GM06990 (cell line): ENCODE measurements around the gene NCOA1.

Source experiments
- DNase-seq: peaks from one replicate; pipeline ENCODE4 v3.0.0-alpha.2; 2011; ENCODE audit not compliant: insufficient read length; ENCODE audit errors: extremely low read depth
- H3K27me3 ChIP-seq: replicated peaks from 2 replicates; pipeline ENCODE4 v1.6.0; 2011; ENCODE audit warnings: low read length; ENCODE audit not compliant: control insufficient read depth, insufficient read depth
- H3K36me3 ChIP-seq: 2 replicates; pipeline ENCODE4 v1.5.1; 2011; ENCODE audit warnings: low read length; ENCODE audit not compliant: control insufficient read depth, insufficient read depth
- H3K4me3 ChIP-seq: replicated peaks from 2 replicates; pipeline ENCODE4 v1.5.1; 2011; ENCODE audit warnings: low read depth, mild to moderate bottlenecking, control low read depth, low read length
- TF ChIP-seq, protein P1 (sequence below): IDR thresholded peaks from 2 replicates; pipeline ENCODE4 v1.5.1; 2011; ENCODE audit warnings: low read length, control low read depth, mild to moderate bottlenecking, inconsistent platforms; ENCODE audit not compliant: insufficient read depth, poor library complexity, severe bottlenecking

The NCOA1 gene

DNA sequence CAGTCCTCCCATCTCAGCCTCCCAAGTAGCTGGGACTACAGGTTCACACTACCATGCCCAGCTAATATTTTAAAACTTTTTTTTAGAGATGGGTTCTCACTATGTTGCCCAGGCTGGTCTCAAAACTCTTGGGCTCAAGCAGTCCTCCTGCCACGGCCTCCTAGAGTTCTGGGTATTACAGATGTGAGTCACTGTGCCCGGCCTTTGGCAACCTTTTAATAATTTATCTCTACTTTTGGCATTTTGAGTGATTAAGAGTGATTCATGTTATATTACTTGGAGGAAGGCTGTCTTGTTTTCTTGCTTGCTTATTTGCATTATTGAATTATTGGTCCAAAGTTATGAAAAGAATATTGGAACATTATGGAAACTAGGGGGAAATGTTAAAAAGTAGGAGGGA is 24.3 kb downstream of the NCOA1 start:
- no peak overlapping the region for H3K4me3 ChIP-seq
- TF ChIP-seq, protein P1, sequence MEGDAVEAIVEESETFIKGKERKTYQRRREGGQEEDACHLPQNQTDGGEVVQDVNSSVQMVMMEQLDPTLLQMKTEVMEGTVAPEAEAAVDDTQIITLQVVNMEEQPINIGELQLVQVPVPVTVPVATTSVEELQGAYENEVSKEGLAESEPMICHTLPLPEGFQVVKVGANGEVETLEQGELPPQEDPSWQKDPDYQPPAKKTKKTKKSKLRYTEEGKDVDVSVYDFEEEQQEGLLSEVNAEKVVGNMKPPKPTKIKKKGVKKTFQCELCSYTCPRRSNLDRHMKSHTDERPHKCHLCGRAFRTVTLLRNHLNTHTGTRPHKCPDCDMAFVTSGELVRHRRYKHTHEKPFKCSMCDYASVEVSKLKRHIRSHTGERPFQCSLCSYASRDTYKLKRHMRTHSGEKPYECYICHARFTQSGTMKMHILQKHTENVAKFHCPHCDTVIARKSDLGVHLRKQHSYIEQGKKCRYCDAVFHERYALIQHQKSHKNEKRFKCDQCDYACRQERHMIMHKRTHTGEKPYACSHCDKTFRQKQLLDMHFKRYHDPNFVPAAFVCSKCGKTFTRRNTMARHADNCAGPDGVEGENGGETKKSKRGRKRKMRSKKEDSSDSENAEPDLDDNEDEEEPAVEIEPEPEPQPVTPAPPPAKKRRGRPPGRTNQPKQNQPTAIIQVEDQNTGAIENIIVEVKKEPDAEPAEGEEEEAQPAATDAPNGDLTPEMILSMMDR: no peak
- no peaks in the 10 kb centered on the region for H3K27me3 ChIP-seq
- H3K36me3 ChIP-seq: no peaks in the 10 kb centered on the region
- DNase-seq: no peak

DNA sequence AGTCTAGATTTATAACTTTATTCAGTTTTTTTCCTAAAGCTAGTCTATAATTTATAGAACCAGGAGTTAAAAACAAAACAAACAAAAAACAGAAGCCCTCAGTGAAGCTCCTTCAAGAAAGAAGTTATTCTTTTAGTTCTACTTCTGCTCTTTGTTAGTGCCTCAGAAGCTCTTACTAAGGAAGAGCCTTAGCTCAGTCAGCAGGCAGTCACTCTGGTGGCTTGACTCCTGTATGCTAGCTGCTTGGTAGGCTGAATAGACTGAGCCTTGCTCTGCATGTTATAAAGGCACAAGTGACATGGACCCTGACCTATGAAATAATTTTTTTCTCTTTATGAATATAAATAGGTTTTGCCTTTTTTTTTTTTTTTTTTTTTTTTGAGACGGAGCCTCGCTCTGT is 24.8 kb downstream of the NCOA1 start:
- TF ChIP-seq, protein P1: no peak
- Histone ChIP-seq H3K4me3 (no peak overlapping the region), H3K27me3 (no peaks in the 10 kb centered on the region), H3K36me3 (no peaks in the 10 kb centered on the region)
- DNase-seq: no peak

DNA sequence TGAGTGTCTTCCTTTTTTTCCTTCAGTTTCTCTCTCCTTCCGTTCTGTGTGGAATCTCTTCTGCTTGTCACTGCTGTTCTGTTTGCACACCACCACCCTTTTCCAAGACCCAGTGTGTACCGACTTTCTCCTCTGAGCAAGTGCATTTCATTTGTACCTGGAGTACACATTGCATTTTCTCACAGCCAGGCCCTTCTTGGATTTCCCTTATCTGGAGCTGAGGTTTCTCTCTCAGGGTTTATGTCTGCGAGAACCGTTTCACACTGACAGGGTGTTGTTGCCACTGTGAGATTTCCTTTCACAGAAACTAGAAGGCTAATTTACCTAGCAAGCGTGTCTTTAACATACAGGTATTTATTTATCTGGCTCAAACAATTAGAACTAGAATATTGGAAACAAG is 26.2 kb downstream of the NCOA1 start:
- no peak for DNase-seq
- TF ChIP-seq, protein P1: no peak

DNA sequence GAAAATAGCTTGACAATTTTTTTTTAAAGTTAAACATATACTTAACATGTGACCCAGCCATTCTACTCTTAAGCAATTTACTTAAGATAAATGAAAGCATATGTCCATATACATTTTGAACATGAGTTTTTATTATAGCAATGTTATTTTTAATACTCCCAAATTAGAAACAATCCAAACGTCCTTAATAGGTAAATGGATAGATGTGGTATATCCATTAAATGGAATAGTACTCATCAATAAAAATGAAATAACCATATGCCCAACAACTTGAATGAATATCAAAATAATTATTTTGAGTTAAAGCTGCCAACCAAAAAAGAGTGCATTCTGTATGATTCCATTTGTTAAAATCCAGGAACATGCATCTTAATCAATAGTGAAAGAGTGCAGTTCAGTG is 29.1 kb downstream of the NCOA1 start:
- Histone ChIP-seq H3K36me3 (no peaks in the 10 kb centered on the region), H3K4me3 (no peak overlapping the region), H3K27me3 (no peaks in the 10 kb centered on the region)
- TF ChIP-seq, protein P1: no peak
- DNase-seq: no peak

More for the DNA sequence above, 26.2 kb downstream of the NCOA1 start:
- H3K4me3 ChIP-seq: no peak overlapping the region
- no peaks in the 10 kb centered on the region for H3K36me3 ChIP-seq
- no peaks in the 10 kb centered on the region for H3K27me3 ChIP-seq

DNA sequence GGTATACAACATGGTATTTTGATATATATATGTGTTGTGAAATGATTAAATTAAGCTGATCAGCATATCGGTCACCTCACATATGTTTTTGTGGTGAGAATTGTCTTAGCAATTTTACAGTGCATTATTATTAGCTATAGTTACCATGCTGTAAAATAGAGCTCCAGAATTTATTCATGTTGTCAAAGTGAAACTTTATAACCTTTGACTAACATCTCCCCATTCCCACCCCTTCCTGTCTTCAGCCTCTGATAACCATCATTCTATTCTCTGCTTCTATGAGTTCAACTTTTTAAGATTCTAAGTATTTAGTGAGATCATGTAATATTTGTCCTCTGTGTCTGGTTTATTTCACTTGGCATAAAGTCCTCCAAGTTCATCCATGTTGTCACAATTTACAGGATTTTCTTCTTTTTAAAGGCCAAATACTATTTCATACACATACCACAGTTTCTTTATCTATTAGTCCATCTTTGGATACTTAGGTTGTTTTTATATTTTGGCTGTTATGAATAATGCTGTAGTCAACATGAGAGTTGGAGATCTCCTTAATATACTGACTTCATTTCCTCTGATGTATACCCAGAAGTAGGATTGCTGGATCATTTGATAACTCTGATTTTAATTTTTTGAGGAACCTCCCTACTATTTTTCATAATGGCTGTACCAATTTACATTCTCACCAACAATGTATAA is 30.3 kb downstream of the NCOA1 start:
- no peak for DNase-seq
- TF ChIP-seq, protein P1: no peak
- H3K36me3 ChIP-seq: no peaks in the 10 kb centered on the region
- no peak overlapping the region for H3K4me3 ChIP-seq
- no peaks in the 10 kb centered on the region for H3K27me3 ChIP-seq
